ENCODE measurements around the gene HSP90AB1. TPM values are rescaled to one million over a fixed set of nuclear protein-coding genes. Genes with fewer than 3 reads are reported as not detected.

Gene HSP90AB1
- total and polyA plus RNA-seq, 9 of the 15 experiments (the other 6 are each of a cell fraction or from before 2014, with no cell fraction given) = 1,780 to 3,358 (median 2,262) TPM

DNA sequence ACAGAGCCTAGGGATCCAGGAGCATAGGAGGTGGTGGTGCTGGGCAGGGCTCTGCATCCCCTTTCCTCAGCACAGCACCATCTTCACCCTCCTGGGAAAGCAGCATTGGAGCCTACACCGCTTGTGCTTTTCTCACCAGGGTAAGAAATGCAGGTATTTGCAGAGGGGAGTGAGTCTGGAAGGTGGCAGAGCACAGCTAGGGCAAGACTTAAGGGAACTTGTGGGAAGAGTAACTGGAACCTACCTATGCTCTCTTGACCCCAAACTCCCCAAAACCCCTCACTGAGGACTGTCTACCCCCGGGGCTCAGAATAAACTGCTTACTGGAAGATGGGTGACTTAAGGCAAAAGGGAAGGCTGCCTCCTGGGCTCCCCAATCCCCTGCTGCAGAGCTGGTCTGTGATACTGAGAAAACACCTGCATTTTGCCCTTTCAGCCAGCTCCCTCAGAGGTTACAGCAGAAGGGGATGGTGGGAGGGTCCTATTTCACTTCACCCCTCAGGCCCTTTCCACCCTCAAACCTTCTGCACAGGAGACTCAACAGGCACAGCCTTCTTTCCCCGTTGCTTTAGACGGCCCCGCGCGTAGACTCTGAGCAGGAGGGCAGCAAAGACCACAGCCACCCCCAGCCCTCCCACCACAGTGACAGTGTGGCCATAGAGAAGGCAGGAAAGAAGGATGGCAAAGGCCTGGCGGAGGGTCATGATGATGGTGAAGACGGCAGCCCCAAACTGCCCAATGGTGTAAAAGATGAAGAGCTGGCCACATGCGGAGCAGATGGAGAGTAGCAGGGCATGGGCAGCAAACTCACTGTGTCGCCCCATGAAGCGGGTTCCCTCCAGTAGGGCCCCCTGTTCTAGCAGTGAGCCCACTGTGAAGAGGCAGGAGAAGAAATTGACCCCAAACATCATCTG, 7.5 kb downstream of the HSP90AB1 start:
- no peak for FAIRE-seq
- Histone ChIP-seq H3K36me3 (ENCODE audit: control insufficient read depth, insufficient read depth, low read length) (peaks cover 82% of the 10 kb centered on the region), H3K27me3 (ENCODE audit: control insufficient read depth in 2 of 2, insufficient read depth in 2 of 2, low read length in 2 of 2) (no peaks in the 10 kb centered on the region), H3K4me2 (ENCODE audit: insufficient read depth, low read length) (peak overlapping the region; percentile 89), H3K4me1 (replicated peaks in 1 of 2; ENCODE audit: control insufficient read depth in 2 of 2, insufficient read depth in 2 of 2, low read length in 2 of 2) (peaks cover 38 to 49% of the 10 kb centered on the region in 2 experiments), H3K27ac (ENCODE audit: extremely low read depth, low read depth, low read length) (peak overlapping the region; percentile 93; the same call in 2 of the 3 replicates), H3K9me3 (replicated peaks; ENCODE audit: control insufficient read depth, insufficient read depth, low read depth, low read length) (no peaks in the 10 kb centered on the region), H3K79me2 (ENCODE audit: control insufficient read depth, insufficient read depth, low read length) (peaks cover 53% of the 10 kb centered on the region), H3K9ac (ENCODE audit: insufficient read depth in 1 of 2, low read depth in 2 of 2, low read length in 2 of 2) (peak overlapping the region in 1 of 2 experiments; percentile 32; a peak in 1 of 4 replicates), H3K4me3 (no peak overlapping the region), H3K9me1 (ENCODE audit: control insufficient read depth, insufficient read depth, low read length) (peaks cover 24% of the 10 kb centered on the region), H2AFZ (ENCODE audit: low read depth, low read length) (no peak overlapping the region), H4K20me1 (replicated peaks; ENCODE audit: control insufficient read depth, insufficient read depth, low read length) (peaks cover 68% of the 10 kb centered on the region)
- peak in 2 of 4 experiments; percentile 45 to 54 for DNase-seq (ENCODE audit: extremely low read depth in 1 of 4, low spot score in 3 of 4)
- CTCF ChIA-PET (ENCODE audit: low intra/inter-chr PET ratio) = interaction anchor here (0.8 to 1.5 kb wide), 3 partner anchors 12 to 158 kb away, joined by 3 to 7 read pairs (median 5); no protein-coding TSS in a partner anchor
- no TSS peak for BruUV-seq (replicated peaks)
- WGBS (ENCODE audit: insufficient coverage, low coverage, missing lambda C conversion rate) = 76% methylated on average over 12 of the region's 12 CpGs
- in situ Hi-C loops (cut with MboI) = no loop called here
- POLR2A ChIA-PET = interaction anchor here (0.5 to 3.2 kb wide), 26 partner anchors 8 to 623 kb away, joined by 3 to 144 read pairs (median 4); partner anchors contain the start of genes AARS2, HSP90AB1 and SLC29A1
- ATAC-seq = peak; percentile 4
- intact Hi-C loops (cut with micrococcal nuclease) = no loop called here
- TF ChIP-seq XRCC4 (IDR thresholded peaks at IDR 0.05; ENCODE audit: extremely low read depth, insufficient read depth, insufficient read length) (no peak), JUND (IDR thresholded peaks at IDR 0.05; ENCODE audit: borderline replicate concordance, low read depth, low read length) (no peak), JUND (tag; IDR thresholded peaks at IDR 0.05; ENCODE audit: borderline replicate concordance, low read depth, low read length) (no peak), FOXK1 (CRISPR knock-in tag; IDR thresholded peaks at IDR 0.05; ENCODE audit: borderline replicate concordance) (0 out of 2 replicates have a peak, but pooled peaks have one; percentile 26), KHSRP (IDR thresholded peaks at IDR 0.05) (no peak), ZNF175 (CRISPR knock-in tag; IDR thresholded peaks at IDR 0.05; ENCODE audit: low read depth) (no peak), POLR2AphosphoS2 (IDR thresholded peaks at IDR 0.05; ENCODE audit: low read length) (peak; percentile 97), VEZF1 (CRISPR knock-in tag; IDR thresholded peaks at IDR 0.05) (peak; percentile 20; the same call in 1 of the 2 replicates), ZFPM2 (CRISPR knock-in tag; IDR thresholded peaks at IDR 0.05) (0 out of 2 replicates have a peak, but pooled peaks have one; percentile 3), GABPB1 (CRISPR knock-in tag; IDR thresholded peaks at IDR 0.05) (peak; percentile 33), SMAD1 (IDR thresholded peaks at IDR 0.05; ENCODE audit: low read depth, low read length, partially characterized antibody) (peak; percentile 20), NCOA1 (IDR thresholded peaks at IDR 0.05; ENCODE audit: low read depth) (no peak), ZBED1 (IDR thresholded peaks at IDR 0.05) (peak; percentile 87; the same call in 1 of the 2 replicates), SUPT5H (IDR thresholded peaks at IDR 0.05) (peak; percentile 93), NR3C1 (CRISPR knock-in tag; IDR thresholded peaks at IDR 0.05) (0 out of 2 replicates have a peak, but pooled peaks have one; percentile 44), ZC3H11A (IDR thresholded peaks at IDR 0.05; ENCODE audit: low read depth, low read length) (0 out of 2 replicates have a peak, but pooled peaks have one; percentile 32)
- TF ChIP-seq, protein P1, sequence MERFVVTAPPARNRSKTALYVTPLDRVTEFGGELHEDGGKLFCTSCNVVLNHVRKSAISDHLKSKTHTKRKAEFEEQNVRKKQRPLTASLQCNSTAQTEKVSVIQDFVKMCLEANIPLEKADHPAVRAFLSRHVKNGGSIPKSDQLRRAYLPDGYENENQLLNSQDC (CRISPR knock-in tag; IDR thresholded peaks at IDR 0.05) = no peak
- TF ChIP-seq, protein P2, sequence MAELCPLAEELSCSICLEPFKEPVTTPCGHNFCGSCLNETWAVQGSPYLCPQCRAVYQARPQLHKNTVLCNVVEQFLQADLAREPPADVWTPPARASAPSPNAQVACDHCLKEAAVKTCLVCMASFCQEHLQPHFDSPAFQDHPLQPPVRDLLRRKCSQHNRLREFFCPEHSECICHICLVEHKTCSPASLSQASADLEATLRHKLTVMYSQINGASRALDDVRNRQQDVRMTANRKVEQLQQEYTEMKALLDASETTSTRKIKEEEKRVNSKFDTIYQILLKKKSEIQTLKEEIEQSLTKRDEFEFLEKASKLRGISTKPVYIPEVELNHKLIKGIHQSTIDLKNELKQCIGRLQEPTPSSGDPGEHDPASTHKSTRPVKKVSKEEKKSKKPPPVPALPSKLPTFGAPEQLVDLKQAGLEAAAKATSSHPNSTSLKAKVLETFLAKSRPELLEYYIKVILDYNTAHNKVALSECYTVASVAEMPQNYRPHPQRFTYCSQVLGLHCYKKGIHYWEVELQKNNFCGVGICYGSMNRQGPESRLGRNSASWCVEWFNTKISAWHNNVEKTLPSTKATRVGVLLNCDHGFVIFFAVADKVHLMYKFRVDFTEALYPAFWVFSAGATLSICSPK (IDR thresholded peaks at IDR 0.05; ENCODE audit: borderline replicate concordance) = no peak

Data from K562 (cell line).